HL-60 (cell line): ENCODE data around the gene BBS2.

ENCODE experiments used
- DNase-seq, 2 experiments: peaks; one replicate each; pipeline ENCODE4 v3.0.0-alpha.2; 2010 to 2020; ENCODE audit warnings: low read depth in 1 of 2, low spot score in 1 of 2
- H3K27ac ChIP-seq: fragments of 250-450 bp; sonication (Bioruptor Pico); replicated peaks from 2 replicates; pipeline ENCODE4 v1.5.1; 2020; ENCODE audit warnings: mild to moderate bottlenecking, moderate library complexity
- H3K27me3 ChIP-seq: fragments of 250-450 bp; sonication (Bioruptor Pico); 2 replicates; pipeline ENCODE4 v1.5.1; 2021; ENCODE audit warnings: mild to moderate bottlenecking, moderate library complexity; ENCODE audit not compliant: insufficient read depth, poor library complexity, severe bottlenecking
- H3K4me3 ChIP-seq: replicated peaks from 2 replicates; pipeline ENCODE4 v1.5.1; 2011; ENCODE audit warnings: mild to moderate bottlenecking, control low read depth, low read length; ENCODE audit not compliant: insufficient read depth
- GABPA ChIP-seq: IDR thresholded peaks from 2 replicates; pipeline ENCODE4 v1.6.1; 2012; ENCODE audit warnings: low read depth
- POLR2AphosphoS5 ChIP-seq: IDR thresholded peaks from 2 replicates; pipeline ENCODE4 v1.6.1; 2012; ENCODE audit warnings: low read depth
- SPI1 ChIP-seq: IDR thresholded peaks from 2 replicates; pipeline ENCODE4 v1.6.1; 2012; ENCODE audit warnings: low read depth, mild to moderate bottlenecking, borderline replicate concordance
- TF ChIP-seq, protein P1 (sequence below): IDR thresholded peaks from one replicate; pipeline ENCODE4 v1.5.1; 2011; ENCODE audit warnings: low read length, control low read depth, inconsistent platforms; ENCODE audit not compliant: insufficient read depth
- TF ChIP-seq, protein P2 (sequence below): IDR thresholded peaks from 2 replicates; pipeline ENCODE4 v1.6.1; 2012; ENCODE audit warnings: low read depth; ENCODE audit not compliant: insufficient replicate concordance

The BBS2 gene

DNA sequence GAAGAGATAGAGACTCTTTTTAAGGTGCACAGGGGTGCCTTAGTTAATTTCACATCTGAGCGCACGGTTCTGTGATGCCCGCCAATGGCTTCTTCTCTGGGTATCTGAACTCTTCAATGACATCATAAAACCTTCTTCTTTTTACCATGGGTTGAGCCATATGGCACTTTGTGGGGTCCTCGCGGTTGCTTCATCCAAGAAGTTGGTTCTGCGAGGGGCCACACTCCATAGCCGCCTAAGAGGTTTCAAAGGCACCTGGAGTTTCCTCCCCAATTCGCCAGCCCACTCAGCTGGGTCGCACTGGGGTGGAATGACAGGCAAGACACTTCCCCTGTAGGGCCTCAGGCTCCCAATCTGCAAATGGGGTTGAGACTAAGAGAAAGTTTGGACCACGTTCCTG is 34.6 kb upstream of the BBS2 start:
- peaks cover 2% of the 10 kb centered on the region for H3K27me3 ChIP-seq
- H3K4me3 ChIP-seq, result no peak overlapping the region
- TF ChIP-seq SPI1, result no peak
- TF ChIP-seq, protein P1, sequence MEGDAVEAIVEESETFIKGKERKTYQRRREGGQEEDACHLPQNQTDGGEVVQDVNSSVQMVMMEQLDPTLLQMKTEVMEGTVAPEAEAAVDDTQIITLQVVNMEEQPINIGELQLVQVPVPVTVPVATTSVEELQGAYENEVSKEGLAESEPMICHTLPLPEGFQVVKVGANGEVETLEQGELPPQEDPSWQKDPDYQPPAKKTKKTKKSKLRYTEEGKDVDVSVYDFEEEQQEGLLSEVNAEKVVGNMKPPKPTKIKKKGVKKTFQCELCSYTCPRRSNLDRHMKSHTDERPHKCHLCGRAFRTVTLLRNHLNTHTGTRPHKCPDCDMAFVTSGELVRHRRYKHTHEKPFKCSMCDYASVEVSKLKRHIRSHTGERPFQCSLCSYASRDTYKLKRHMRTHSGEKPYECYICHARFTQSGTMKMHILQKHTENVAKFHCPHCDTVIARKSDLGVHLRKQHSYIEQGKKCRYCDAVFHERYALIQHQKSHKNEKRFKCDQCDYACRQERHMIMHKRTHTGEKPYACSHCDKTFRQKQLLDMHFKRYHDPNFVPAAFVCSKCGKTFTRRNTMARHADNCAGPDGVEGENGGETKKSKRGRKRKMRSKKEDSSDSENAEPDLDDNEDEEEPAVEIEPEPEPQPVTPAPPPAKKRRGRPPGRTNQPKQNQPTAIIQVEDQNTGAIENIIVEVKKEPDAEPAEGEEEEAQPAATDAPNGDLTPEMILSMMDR, result no peak
- TF ChIP-seq GABPA, result no peak
- no peak for TF ChIP-seq POLR2AphosphoS5
- TF ChIP-seq, protein P2, sequence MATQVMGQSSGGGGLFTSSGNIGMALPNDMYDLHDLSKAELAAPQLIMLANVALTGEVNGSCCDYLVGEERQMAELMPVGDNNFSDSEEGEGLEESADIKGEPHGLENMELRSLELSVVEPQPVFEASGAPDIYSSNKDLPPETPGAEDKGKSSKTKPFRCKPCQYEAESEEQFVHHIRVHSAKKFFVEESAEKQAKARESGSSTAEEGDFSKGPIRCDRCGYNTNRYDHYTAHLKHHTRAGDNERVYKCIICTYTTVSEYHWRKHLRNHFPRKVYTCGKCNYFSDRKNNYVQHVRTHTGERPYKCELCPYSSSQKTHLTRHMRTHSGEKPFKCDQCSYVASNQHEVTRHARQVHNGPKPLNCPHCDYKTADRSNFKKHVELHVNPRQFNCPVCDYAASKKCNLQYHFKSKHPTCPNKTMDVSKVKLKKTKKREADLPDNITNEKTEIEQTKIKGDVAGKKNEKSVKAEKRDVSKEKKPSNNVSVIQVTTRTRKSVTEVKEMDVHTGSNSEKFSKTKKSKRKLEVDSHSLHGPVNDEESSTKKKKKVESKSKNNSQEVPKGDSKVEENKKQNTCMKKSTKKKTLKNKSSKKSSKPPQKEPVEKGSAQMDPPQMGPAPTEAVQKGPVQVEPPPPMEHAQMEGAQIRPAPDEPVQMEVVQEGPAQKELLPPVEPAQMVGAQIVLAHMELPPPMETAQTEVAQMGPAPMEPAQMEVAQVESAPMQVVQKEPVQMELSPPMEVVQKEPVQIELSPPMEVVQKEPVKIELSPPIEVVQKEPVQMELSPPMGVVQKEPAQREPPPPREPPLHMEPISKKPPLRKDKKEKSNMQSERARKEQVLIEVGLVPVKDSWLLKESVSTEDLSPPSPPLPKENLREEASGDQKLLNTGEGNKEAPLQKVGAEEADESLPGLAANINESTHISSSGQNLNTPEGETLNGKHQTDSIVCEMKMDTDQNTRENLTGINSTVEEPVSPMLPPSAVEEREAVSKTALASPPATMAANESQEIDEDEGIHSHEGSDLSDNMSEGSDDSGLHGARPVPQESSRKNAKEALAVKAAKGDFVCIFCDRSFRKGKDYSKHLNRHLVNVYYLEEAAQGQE, result no peak
- no peak overlapping the region for H3K27ac ChIP-seq
- no peak for DNase-seq

DNA sequence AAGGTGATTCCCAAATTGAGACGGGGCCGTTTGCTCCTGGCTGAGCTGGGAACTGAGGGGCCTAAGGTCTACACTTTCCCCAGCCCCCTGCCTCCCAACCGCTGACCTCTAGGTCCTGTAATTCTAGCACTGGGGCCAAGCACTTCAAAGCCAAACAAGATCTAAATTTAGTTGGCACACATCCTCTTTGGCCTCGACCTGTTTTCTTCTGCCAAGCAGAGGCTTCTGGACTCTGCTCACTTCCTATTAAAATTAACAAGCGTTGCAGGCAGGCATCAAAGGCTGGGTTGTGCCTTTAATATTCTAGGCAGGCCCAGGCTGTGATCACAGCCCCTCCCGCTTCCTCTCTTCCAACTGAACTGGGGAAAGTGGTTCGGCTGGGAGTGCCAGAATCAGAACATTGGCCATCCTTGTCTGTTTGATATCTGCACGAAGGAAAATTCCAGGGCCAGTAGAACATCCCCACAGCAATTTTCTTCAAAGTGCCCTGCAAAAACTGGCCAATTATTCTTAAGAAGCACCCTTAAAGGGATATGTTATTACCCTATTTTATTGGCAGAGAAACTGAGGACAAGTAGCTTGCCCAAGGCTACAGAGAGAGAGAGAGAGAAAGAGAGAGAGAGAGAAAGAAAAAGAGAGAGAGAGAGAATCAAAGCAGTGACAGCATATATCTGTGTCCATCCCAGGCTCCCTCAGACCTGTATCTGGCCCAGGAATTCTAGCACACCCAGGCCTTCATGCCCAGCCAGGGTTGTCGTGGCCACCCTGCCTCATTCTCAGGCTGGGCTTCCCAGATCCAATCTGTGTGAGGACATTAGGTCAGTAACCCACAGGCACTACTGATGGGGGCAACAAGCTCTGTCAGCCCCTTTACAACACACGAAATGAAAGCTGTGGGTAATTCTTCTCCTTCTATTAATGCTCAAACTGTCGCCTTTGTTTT is 32.2 kb upstream of the BBS2 start:
- peaks cover 2% of the 10 kb centered on the region for H3K27me3 ChIP-seq
- no peak overlapping the region for H3K4me3 ChIP-seq
- DNase-seq, result peak in 1 of 2 experiments; percentile 4
- no peak overlapping the region for H3K27ac ChIP-seq
- no peak for TF ChIP-seq GABPA
- TF ChIP-seq, protein P1, result no peak
- TF ChIP-seq, protein P2, result no peak
- no peak for TF ChIP-seq SPI1
- TF ChIP-seq POLR2AphosphoS5, result no peak

DNA sequence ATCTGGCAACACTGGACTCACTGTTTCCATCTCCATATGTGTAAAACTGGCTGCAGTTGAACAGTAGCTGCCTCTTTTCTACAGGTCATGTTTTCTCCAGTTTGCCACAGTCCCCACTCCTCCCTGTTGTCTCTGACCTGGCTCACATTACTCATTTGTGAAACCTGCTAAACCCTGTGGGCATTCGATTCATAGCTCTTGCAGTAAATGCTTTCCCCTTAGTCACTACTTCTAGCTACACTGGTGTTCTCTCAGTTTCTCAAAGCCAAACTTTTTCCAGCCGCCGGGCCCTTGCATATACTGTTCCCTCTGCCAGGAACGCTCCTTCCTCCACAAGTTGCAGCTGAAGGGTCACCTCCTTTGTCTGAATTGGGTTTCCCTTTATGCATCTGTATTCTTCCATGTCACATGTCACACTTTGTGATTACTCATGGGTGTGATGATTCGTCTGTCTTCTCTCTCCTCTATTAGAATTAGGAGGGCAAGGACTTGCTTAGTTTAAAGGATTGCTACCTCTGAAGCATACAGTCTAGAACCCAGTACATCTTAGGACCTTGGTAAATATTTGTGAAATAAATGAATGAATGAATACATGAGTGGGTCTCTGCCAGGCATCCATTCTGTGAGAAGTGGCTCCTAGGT is 30.0 kb upstream of the BBS2 start:
- no peak overlapping the region for H3K27ac ChIP-seq
- no peaks in the 10 kb centered on the region for H3K27me3 ChIP-seq
- DNase-seq, result no peak
- H3K4me3 ChIP-seq, result no peak overlapping the region
- no peak for TF ChIP-seq SPI1
- TF ChIP-seq, protein P1, result no peak
- TF ChIP-seq, protein P2, result no peak
- no peak for TF ChIP-seq GABPA
- no peak for TF ChIP-seq POLR2AphosphoS5
